HCT116 (cell line): ENCODE data around the gene CACNA1E.

ENCODE experiments used
- POLR2A ChIP-seq: IDR thresholded peaks from 2 replicates; pipeline ENCODE4 v1.7.0; 2011; ENCODE audit warnings: borderline replicate concordance; ENCODE audit not compliant: insufficient read depth, insufficient read length; ENCODE audit errors: extremely low read depth
- POLR2AphosphoS5 ChIP-seq: IDR thresholded peaks from 2 replicates; pipeline ENCODE4 v1.6.1; 2011; ENCODE audit warnings: mild to moderate bottlenecking, low read depth, low read length, moderate library complexity
- RAD21 ChIP-seq: IDR thresholded peaks from 2 replicates; pipeline ENCODE4 v1.6.1; 2012; ENCODE audit warnings: low read depth, mild to moderate bottlenecking
- SIN3A ChIP-seq: IDR thresholded peaks from 2 replicates; pipeline ENCODE4 v1.6.1; 2012; ENCODE audit warnings: low read depth
- YY1 ChIP-seq: IDR thresholded peaks from 2 replicates; pipeline ENCODE4 v1.6.1; 2011; ENCODE audit warnings: low read length, low read depth, moderate library complexity, mild to moderate bottlenecking; ENCODE audit not compliant: insufficient replicate concordance; ENCODE audit errors: extremely low read depth
- ZNF274 ChIP-seq: fragments of 200-500 bp; sonication (Bioruptor generic); IDR thresholded peaks from 2 replicates; pipeline ENCODE4 v1.6.1; 2014; ENCODE audit warnings: mild to moderate bottlenecking, low read depth, low read length, inconsistent platforms
- TF ChIP-seq, protein P1 (sequence below), 3 experiments: fragments of 200-600 bp in 1 of 3; sonication (generic) in 1 of 3; IDR thresholded peaks in 2 of 3; conservative IDR thresholded peaks in 1 of 3; 2 replicates each; pipeline ENCODE4 v1.5.1; 2012 to 2017; ENCODE audit warnings: low read depth in 2 of 3, low read length in 2 of 3, antibody characterized with exemption in 1 of 3, borderline replicate concordance in 1 of 3, control low read depth in 1 of 3, mild to moderate bottlenecking in 1 of 3, mixed read lengths in 1 of 3, mixed run types in 1 of 3, moderate library complexity in 1 of 3; ENCODE audit not compliant: insufficient read depth in 1 of 3
- TF ChIP-seq, protein P2 (sequence below): IDR thresholded peaks from 2 replicates; pipeline ENCODE4 v1.6.1; 2011; ENCODE audit warnings: mild to moderate bottlenecking, low read length, moderate library complexity; ENCODE audit not compliant: insufficient replicate concordance; ENCODE audit errors: extremely low read depth
- TF ChIP-seq, protein P3 (sequence below): IDR thresholded peaks from 2 replicates; pipeline ENCODE4 v1.6.1; 2012

DNA sequence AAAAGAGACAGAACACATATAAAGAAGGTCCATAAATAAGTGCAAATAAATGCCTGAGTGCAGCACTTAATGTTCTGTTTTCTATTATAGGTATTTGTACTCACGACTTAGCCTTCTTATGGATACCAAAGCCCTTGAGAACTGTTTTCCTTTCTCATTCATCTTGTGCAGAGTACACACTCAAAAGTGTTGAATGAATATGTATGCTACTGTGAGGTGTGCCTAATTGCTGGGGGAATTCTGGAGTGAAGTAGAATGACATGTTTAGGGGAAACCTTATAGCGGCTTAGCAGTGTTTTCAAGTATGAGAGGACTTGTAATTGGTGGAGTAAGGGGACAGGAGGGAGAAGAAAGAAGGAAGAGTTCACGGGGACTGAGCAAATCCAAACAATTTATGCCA lies 157.6 kb downstream of the CACNA1E start:
- no peak for TF ChIP-seq RAD21
- no peak for TF ChIP-seq SIN3A
- TF ChIP-seq, protein P1, sequence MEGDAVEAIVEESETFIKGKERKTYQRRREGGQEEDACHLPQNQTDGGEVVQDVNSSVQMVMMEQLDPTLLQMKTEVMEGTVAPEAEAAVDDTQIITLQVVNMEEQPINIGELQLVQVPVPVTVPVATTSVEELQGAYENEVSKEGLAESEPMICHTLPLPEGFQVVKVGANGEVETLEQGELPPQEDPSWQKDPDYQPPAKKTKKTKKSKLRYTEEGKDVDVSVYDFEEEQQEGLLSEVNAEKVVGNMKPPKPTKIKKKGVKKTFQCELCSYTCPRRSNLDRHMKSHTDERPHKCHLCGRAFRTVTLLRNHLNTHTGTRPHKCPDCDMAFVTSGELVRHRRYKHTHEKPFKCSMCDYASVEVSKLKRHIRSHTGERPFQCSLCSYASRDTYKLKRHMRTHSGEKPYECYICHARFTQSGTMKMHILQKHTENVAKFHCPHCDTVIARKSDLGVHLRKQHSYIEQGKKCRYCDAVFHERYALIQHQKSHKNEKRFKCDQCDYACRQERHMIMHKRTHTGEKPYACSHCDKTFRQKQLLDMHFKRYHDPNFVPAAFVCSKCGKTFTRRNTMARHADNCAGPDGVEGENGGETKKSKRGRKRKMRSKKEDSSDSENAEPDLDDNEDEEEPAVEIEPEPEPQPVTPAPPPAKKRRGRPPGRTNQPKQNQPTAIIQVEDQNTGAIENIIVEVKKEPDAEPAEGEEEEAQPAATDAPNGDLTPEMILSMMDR (IDR thresholded peaks at IDR 0.05 in 2 of 3, conservative IDR thresholded peaks at IDR 0.05 in 1 of 3; ENCODE audit: borderline replicate concordance in 1 of 3, insufficient read depth in 1 of 3, low read depth in 2 of 3, low read length in 2 of 3): no peak
- no peak for TF ChIP-seq POLR2AphosphoS5
- no peak for TF ChIP-seq POLR2A
- TF ChIP-seq ZNF274: no peak
- TF ChIP-seq, protein P2, sequence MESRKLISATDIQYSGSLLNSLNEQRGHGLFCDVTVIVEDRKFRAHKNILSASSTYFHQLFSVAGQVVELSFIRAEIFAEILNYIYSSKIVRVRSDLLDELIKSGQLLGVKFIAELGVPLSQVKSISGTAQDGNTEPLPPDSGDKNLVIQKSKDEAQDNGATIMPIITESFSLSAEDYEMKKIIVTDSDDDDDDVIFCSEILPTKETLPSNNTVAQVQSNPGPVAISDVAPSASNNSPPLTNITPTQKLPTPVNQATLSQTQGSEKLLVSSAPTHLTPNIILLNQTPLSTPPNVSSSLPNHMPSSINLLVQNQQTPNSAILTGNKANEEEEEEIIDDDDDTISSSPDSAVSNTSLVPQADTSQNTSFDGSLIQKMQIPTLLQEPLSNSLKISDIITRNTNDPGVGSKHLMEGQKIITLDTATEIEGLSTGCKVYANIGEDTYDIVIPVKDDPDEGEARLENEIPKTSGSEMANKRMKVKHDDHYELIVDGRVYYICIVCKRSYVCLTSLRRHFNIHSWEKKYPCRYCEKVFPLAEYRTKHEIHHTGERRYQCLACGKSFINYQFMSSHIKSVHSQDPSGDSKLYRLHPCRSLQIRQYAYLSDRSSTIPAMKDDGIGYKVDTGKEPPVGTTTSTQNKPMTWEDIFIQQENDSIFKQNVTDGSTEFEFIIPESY: no peak
- no peak for TF ChIP-seq YY1
- TF ChIP-seq, protein P3, sequence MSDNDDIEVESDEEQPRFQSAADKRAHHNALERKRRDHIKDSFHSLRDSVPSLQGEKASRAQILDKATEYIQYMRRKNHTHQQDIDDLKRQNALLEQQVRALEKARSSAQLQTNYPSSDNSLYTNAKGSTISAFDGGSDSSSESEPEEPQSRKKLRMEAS: no peak
